Amygdala (tissue), 56 donors: Measurements from ENCODE around the gene EPHA6.

ENCODE experiments used
- DNase-seq, 56 donors: peaks; one replicate each; lab custom pipeline; 2025; lab: John Stamatoyannopoulos, UW

The EPHA6 gene

DNA sequence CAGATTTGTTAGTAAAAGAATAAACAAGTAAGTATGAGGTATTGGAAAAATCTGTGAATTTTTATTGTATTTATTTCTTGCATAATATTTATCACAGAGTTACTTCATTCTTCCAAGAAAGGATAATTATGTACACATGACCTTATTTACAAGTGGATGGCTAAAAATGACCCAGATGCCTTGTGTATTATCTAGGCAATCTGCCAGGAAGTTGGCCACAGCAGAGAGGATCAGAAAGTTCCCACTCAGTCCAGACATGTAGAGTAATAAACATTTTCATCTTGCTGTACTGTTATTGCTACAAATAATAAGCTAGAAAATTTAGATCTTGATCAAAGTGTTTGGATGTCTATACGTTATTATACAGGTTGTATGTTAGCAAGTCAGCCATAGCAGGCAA is 317.1 kb downstream of the EPHA6 start:
- no peak for DNase-seq

DNA sequence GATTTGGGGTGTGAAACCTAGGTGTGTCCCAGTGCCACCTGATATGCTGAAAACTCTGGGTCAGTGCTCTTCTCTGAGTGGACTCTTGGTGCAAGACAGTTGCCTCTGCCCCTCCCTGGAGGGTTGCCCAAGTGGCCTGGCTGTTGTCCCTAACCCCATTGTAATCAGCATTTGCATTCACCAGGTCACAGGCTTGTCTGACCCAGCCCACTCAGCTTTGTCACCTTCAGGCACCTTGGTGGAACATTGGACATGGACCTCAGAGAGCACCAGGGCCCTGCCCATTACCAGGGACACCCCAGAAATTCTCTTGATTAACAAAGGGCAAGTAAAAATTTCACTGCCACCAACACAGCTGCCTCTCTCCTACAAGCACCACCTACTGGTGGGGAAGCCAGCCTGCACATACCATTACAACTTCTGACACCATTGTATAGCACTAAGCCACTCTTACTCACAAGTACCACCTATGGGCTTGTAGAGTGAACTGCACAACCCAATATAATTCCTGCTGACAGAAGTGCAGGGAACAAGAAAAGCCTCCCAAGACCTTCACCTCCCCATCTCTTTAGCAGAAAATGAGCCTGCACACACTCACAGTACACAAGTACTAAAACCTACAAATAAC is 324.6 kb downstream of the EPHA6 start:
- no peak for DNase-seq

DNA sequence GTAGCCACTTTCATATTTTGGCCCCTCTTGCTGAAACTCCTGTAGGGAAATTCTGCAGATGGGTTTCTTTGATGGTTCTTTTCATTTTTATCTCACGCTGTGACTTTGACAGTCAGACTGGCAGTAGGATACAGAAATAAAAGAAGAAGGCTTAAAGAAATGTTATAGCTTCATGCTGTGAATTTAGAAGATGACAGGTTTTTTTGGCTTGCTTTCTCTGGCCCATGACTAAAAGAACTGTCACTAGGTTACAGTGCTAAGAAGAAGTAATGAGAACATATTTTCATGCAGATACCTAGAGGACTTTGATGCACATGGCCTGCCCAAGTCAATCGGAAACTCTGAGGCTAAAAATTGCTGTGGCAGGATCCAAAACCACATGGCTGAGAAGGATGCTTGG is 334.5 kb downstream of the EPHA6 start:
- DNase-seq = no peak

DNA sequence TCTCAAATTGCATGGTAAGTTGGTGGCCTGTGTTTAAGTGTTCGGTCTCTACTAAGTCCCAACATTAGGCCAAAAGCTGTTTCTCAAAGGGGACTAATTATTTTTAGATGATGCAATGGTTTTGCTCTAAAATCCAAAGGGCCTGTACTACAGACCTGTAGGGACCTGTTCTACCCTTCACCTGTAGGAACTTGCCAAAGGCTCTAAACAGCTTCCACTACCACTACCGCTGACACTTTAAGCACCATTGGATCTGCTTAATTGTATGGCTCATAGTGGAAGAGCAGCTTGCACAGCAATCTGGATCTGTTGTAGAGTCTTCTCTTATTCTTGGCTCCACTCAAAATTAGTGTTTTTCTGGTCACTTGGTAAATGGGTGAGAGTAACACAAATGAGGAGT is 346.8 kb downstream of the EPHA6 start:
- DNase-seq = no peak

GRCh38 chr3:97177242-97177641 is 362.8 kb downstream of the EPHA6 start:
- no peak for DNase-seq

DNA sequence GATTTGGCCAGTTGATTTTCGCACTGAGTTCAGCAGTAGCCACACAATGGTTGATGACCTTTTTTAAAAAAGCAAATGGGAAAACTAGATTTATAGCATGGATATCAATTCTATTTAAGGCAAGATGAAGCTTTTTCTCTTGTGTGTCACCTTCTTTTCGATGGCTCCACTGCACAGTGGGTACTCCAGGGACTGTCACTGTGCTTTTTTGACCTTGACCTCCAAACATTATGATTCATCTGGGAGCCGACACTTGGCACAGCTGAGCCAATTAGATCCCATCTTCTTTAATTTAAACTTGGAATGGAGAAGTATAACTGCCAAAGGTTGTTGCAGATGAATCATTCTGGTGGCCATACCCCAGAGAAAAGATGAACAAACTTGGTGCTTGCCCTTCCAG is 367.3 kb downstream of the EPHA6 start:
- DNase-seq = no peak

GRCh38 chr3:97187771-97188170 is 373.4 kb downstream of the EPHA6 start:
- no peak for DNase-seq

- DNase-seq = no peak
These were observed 375.4 kb downstream of the EPHA6 start for GRCh38 chr3:97189835-97190234.

DNA sequence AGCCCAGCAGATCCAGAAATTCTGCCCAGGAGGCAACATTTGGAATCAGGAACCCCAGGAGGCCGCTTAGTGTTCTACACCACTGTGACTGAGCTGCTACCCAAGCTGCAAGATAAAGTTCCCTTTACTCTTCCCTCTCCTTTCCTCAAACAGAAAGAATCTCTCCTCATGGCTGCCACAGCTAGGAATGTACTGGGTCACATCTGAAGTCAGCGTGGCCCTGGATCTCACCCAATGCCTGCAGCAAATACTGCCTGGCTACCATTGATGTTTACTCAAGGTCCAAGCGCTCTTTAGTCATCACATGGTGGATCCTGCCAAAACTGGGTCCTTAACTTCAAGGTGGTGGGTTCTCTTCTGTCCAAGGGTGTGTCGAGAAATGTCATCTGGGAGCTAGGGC is 382.7 kb downstream of the EPHA6 start:
- no peak for DNase-seq

DNA sequence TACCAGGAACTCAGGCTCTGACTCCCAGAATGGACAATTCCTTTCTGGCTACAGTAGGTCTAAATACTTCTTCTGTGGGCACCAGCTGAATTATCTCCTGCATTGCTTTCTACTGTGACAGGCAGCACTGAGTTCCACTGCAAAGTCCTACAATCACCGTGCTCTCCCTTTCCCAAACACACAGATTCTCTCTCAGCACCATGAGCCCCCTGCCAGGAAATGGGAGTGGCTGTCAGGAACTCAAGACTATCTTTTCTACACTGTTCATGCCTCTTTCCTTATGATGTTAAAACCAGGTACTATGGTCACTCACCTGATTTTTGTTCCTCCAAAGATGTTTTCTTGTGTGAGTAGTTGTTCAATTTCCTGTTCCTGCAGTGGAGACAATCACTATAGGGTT is 383.4 kb downstream of the EPHA6 start:
- DNase-seq = no peak

DNA sequence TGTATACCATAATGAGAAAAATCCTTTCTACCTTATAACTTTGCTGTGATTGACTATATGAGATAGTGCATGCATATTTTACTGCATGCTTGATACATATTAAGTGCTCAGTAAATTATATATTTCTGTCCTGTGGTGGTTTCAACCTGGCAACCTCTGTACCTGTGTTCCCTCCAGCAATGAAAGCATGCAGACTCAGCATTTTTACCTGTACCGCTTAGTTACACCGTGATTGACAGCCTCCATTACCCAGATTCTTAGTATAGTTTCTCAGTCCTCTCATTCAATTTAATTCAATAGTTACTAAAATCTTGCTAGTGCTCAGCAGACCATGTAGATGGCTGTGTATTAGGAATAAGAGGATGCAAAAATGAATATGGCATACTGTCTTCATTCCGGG is 386.0 kb downstream of the EPHA6 start:
- no peak for DNase-seq

DNA sequence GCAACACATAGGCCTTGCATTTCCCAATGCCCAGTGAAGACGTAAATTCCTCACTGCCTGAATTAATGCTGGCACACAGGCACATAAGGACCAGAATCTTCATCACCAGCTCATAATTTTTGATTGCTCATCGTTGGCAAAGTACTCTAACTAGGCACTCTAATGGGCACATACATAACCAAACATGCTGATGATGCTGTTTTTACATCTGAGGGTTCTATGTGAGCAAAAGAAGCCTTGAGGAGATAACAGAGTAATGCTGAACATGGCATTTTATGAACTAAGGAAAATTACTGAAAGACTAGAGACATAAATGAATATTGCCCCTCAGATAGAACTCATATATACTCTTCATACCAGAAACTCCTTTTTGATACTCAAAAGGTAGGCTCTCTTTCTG is 387.4 kb downstream of the EPHA6 start:
- DNase-seq = no peak

DNA sequence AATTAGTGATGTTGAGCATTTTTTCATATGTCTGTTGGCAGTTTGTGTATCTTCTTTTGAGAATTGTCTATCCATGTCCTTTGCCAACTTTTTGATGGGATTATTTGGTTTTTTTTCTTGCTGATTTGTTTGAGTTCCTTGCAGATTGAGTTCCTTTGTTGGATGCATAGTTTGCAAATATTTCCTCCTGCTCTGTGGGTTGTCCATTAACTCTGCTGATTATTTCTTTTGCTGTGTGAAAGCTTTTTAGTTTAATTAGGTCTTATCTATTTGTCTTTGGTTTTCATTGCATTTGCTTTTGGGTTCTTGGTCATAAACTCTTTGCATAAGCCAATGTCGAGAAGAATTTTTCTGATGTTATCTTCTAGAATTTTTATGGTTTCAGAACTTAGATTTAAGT is 414.6 kb downstream of the EPHA6 start:
- no peak for DNase-seq

- DNase-seq = no peak
These were observed 416.1 kb downstream of the EPHA6 start for GRCh38 chr3:97230486-97230885.

GRCh38 chr3:97232393-97233034 is 418.1 kb downstream of the EPHA6 start:
- DNase-seq = no peak

DNA sequence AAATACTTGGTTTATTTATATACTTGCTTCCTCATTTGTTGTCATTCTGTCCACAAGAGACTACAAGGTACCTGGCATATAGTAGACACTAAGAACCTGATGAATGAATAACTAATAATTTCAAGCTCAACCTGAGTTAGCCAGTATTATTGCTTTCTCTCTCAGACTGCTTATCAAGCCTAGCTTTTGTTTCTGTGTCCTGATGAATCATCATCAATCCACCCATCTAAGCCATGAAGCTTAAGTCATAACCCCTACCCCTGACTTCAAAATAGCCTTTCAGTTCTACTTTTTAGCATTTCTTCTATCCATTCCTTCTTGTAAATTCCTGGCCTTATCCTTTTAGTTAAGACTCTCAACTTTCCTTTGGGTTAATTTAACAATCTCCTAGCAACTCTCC is 420.8 kb downstream of the EPHA6 start:
- no peak for DNase-seq

GRCh38 chr3:97235611-97236315 is 421.4 kb downstream of the EPHA6 start:
- DNase-seq = no peak

DNA sequence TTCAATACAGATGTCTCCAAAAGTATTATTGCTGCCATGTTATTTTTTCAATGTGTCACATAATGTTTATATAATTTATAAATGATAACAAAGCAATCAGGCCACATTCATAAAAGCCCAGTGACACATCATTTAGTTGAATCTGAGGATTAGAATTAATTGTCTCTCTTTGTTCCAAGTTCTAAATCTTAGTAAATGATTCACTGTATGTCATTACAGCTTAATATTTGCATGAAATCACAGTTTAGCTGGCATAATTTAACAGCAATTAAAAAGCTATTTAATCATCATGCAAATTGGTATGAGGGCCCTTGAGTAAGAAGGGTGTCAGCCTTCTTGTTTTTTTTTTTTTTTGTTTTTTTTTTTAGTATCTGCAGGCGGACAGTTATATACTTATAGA is 427.0 kb downstream of the EPHA6 start:
- no peak for DNase-seq

DNA sequence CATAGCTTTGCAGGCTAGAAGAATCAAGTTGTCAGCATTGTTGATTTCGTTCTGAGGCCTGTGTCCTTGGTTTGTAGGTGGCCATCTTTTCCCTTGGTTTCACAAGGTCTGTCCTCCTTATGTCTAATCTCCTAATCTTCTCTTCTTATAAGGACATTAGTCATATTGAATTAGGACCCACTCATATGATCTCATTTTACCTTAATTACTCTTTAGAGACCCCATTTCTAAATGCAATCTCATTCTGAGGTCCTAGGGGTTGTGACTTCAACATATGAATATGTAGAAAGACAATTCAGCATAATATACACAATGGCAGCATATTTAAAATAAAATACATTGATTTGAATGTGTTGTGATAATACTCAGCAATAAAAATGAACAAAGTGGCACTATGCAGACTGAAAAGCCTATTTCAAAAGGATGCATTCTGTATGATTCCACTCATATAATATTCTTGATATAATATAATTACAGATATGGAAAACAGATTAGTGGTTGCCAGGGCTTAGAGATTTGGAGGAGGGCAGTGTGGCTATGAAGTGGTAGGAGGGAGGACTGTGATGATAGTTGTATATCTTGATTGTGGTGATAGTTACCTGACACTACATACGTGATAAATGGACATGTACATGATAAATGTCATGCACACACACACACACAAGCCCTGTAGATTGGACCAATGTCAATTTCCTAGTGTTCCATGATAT is 431.0 kb downstream of the EPHA6 start:
- DNase-seq = no peak

DNA sequence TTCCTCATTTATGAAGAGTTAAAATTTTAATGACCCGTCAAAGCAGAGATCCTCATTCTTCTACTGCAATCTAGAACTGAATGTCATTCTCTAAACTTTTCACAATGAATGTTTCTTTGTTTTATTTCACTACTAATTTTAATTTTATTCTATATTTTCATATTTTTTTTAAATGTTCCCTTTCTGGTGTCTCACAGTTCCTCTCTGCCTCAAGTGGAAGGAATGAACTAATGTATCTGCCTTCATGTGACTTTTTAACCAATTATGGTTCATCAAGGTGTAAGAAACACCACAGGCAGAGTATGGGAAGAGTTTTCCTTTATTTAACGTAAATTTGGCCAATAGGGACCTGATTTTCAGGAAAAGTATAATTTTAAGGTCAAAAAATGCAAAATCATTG is 441.7 kb downstream of the EPHA6 start:
- DNase-seq = no peak

DNA sequence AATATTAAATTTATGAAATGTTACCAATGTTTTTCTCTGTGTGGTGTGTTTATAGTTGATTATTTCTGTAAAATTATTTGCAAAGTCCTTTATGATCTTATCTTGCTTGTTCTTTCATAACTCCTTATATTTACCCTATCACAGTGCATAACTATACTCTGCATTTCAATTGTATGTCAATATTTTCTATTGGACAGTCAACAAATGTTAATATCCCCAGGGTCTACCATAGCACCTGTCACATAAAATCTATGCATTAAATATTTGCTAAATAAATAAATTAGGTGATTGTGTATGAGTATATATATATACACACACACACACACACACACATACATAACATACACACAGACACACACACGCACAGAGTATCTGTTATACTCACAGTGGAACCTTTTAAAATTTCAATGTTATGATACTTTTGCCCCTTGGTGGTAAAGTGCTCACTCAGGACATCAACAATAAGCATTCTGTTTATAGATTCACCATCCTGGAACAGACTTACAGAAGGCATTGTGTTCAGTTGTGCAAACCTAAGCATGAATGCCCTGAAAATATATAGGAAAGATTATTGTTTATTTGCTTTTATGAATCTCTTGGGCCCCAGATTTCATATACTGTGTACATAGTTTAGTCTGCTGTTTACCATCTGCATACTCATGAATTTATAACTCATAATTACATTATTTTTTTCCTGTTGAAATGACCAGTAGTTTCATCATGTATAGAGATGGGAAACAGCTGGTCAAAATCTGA is 443.7 kb downstream of the EPHA6 start:
- no peak for DNase-seq
